GM12865 (cell line): ENCODE results near the gene POU2AF1.
A peak's percentile ranks its signal among the peaks of the same experiment; 100 is the strongest.

Experiments
- DNase-seq: peaks from one replicate; pipeline ENCODE4 v3.0.0; 2010; ENCODE audit warnings: low read depth
- H3K4me3 ChIP-seq: 2 replicates; pipeline ENCODE4 v1.5.1; 2011; ENCODE audit warnings: mild to moderate bottlenecking, low read depth, low read length, control low read depth
- CTCF ChIP-seq: IDR thresholded peaks from 2 replicates; pipeline ENCODE4 v1.5.1; 2011; ENCODE audit warnings: low read length, control low read depth, low read depth, inconsistent platforms; ENCODE audit not compliant: insufficient read depth; ENCODE audit errors: missing control alignments

POU2AF1 gene

GRCh38 chr11:111378861-111379601 is at the start of gene POU2AF1:
Gene POU2AF1, minus strand, starts transcription at chr11:111379275. Its CDS starts 98 bp downstream, at chr11:111379177.
- peak; percentile 95 for DNase-seq
- H3K4me3 ChIP-seq, result peak within 1 kb of the TSS; percentile 97
- TF ChIP-seq CTCF, result no peak

- no peak for TF ChIP-seq CTCF
- H3K4me3 ChIP-seq, result no peak overlapping the region
- no peak for DNase-seq
Observed at GRCh38 chr11:111428113-111428876, 49.2 kb upstream of the POU2AF1 start.

- H3K4me3 ChIP-seq, result no peak overlapping the region
- no peak for TF ChIP-seq CTCF
- no peak for DNase-seq
Observed at GRCh38 chr11:111427471-111427912, 48.4 kb upstream of the POU2AF1 start.

GRCh38 chr11:111426617-111427016 is 47.5 kb upstream of the POU2AF1 start:
- H3K4me3 ChIP-seq, result no peak overlapping the region
- no peak for DNase-seq
- TF ChIP-seq CTCF, result no peak

- H3K4me3 ChIP-seq, result no peak overlapping the region
- no peak for TF ChIP-seq CTCF
- DNase-seq, result no peak
Observed at GRCh38 chr11:111423250-111423615, 44.2 kb upstream of the POU2AF1 start.

GRCh38 chr11:111422494-111423249 is 43.6 kb upstream of the POU2AF1 start:
- peak; percentile 95 for TF ChIP-seq CTCF
- peak; percentile 86 for DNase-seq
- H3K4me3 ChIP-seq, result no peak overlapping the region
